ENCODE measurements around the gene RPN1.
"Not testable (repeated sequence)": the region's sequence is repeated elsewhere in the genome, so short reads cannot be mapped to it uniquely, and the experiment has no call there.

The RPN1 gene

DNA sequence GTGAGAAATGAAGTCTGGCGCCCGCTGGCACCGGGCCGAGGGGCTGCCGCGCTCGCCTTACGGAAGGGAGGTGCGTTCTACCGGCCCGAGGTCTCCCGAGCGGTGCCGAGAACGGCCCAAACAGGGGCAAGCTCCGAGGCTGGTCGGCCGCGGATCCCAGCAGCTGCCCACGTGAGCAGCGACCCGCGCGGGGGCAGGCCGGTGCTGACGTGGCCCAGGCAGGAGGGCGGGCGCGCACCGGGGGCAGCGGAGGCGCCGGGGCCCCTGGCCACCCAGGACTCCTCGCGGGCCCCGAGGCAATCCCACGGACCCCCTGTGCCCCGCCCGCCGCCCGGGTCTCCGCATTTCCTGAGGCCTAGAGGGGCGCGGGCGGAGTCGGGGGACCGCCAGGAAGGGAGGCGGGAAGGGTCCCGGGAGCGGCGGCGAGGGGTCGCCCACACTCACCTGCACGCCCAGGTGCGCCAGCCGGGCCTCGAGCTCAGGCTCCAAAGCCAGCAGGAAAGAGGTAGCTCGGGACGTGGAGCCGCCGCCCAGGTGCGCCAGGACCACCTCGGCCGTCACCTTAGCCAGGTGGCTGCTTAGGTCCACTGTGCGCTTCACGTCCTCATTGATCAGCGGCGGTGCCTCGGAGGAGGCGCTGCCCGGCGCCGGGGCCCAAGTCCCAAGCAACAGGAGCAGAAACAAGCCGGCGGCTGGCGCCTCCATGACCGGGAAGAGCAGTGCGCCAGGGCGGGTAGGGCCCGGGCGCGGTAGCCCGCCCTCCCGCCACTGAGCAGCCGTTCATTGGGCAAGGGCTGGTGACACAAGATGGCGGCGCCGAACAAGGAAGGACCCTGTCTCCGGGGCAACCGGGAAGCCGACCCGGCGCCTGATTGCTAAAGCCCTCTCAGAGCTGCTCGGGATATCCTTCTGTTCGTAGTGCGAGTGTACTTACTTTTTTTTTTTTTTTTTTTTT lies at the start of gene RPN1:
TSS of gene RPN1 (minus strand) at position 723 of the 955 bp plus-strand sequence. CDS start at position 705, 18 bp downstream.
- DNase-seq (ENCODE audit: low read depth in 2 of 2) = peak; percentile 91

DNA sequence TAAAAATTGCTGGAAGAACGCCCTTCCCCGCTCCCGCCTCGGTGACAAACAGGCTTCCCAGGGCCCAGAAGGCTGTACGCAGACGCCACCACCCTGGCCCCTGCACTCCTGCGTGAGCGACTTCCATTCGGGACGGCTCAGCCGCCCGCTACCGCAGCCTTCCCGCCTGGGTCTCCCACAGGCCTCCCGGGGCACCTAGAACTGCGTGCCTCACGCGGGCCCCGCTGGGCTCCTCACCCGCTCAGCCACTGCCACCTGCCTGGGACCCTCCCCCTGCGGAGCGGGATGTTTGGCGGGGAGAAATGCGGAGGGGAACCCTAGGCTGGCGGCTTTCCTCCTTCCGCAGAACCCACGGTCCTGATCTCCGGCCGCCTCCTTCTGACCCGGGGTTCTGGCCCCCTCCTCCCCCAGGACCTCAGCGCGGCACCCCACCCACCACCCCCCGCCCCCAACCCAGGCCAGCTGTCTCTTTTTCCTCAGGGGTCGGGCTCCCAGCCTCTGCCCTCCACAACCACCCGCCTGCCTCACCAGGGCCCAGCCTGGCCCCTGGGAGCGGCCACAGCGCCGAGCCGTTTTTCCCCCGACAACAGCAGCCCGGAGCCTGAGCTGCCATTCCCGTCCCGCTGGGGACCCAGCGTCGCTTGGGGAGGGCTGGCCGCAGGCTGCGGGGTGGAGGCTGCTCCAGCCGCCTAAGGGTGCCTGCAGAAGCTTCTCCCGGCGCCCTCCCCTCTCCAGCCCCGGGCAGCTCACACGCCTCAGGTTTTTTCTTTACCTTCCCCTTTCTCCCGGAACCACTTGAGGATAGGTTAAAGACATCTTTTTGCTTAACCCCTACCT lies 47.8 kb upstream of the RPN1 start:
- DNase-seq (ENCODE audit: low read depth in 2 of 2) = no peak

DNA sequence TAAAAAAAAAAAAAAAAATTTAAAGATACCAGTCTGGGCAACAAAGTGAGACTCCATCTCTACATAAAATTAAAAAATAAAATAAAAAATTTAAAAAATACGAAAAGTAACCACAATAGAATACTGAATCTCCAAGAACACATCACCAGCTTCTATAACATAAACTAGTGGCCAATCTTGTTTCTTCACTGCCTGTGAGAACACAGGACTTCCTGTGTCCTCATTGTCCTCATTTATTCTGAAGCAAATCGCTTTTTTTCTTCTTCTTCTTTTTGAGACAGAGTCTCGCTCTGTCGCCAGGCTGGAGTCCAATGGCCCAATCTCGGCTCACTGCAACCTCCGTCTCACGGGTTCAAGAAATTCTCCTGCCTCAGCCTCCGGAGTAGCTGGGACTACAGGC lies 46.7 kb upstream of the RPN1 start:
- no peak for DNase-seq (ENCODE audit: low read depth in 2 of 2)

- no peak for DNase-seq (ENCODE audit: low read depth in 2 of 2)
Observed at GRCh38 chr3:128693696-128694095, 43.1 kb upstream of the RPN1 start.

DNA sequence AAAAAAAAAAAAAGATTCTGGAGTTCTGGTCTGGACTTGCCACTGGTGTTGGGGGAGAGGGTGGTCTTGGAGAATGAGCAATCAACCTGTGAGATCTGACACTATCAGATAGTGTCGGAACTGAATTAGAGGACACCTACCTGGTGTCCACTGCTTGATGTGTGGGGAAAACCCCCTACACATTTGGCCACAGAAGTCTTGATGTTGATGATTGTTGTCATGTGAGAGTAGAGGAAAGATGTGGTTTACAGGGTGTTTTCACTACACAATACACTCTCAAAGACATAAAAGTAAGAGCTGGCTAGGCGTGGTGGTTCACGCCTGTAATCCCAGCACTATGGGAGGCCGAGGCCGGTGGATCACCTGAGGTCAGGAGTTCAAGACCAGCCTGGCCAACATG lies 38.4 kb upstream of the RPN1 start:
- no peak for DNase-seq (ENCODE audit: low read depth in 2 of 2)

GRCh38 chr3:128686465-128686864 lies 35.8 kb upstream of the RPN1 start:
- DNase-seq (ENCODE audit: low read depth in 2 of 2) = no peak

DNA sequence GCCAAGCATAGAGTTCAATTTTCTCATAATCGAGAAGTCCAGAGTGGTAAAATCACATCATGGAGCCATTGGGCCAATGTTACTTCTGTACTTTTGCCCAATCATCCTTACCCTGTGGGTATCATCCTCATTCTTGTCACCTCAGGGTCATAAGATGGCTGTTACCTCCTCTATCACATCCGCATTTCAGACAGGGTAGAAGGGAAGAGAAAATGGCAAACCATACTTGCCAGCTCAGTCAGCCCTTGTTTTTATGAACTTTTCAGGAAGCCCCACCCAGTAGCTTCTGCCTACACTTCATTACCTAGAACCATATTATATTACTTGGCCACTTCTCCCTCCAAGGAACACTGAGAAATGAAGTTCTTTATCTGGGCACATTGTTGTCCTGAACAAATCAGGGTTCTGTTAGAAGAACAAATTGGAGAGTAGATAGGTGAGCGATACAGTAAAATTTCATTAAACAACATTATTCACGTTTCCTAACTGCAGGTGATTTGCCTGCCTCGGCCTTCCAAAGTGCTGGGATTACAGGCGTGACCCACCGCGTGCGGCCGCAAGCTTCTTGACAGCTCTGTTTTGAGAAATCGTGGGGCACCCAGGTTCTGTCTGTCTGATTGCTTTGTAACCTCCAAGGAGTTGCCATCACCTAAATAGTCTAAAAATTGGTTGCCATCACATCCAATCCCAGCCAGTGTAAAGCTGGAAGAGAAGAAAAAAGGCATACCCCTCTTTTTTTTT lies 34.5 kb upstream of the RPN1 start:
- no peak for DNase-seq (ENCODE audit: low read depth in 2 of 2)

DNA sequence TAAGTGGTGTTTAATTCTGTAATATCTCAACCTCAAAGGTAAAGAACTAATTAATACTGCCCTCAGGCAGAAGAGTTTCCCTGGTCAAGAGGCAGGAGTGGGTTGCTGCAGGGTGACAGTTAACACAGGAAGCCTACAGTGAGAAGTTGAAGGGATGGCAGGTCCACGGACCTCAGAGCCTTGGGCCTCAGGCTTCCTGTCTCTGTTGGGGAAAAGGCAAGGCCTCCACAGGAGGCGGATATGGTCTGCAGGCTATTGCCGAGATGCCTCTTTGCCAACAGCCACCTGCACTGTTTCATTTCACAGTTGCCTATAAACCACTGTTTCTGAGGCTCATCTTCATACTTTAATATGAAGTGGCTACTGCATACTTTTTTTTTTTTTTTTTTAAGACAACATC lies 33.3 kb upstream of the RPN1 start:
- DNase-seq (ENCODE audit: low read depth in 2 of 2) = no peak

- no peak for DNase-seq (ENCODE audit: low read depth in 2 of 2)
Observed at GRCh38 chr3:128681369-128681829, 30.8 kb upstream of the RPN1 start.

DNA sequence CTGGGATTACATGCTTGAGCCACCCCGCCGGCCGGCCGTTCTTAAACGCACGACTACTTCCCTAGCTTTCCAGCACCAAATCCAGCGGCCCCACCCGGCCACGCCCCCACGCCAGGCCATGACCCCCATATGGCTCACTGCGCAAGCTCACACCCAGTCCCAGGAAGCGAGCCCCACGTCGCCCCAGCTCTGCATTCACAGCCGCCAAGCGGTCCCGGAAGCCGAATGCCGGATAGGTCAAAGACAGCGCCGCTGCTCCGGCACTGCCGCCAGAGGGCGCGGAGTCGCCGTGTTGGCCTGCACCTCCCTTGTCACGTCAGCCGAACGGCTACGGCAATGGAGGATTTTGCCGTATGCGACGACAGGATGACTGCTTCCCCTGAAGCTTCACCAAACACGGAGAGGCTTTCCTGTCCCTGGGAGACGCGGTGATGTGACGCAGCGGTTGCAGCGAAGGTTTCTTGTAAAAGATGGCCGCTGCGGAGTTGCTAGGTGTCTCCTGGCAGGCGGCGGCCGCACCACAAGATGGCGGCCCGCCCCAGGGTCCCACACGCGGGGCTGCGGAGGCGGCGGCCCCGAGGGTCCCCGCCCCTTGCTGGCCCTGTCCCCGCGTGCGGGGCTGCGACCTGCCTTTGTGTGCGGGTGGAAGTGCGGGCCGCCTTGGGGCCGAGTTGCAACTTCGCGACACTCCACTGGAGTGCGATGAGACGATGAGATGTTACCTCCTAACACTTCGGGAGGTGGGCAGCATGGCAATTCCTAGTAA lies 30.2 kb upstream of the RPN1 start:
- peak; percentile 95 for DNase-seq (ENCODE audit: low read depth in 2 of 2)

DNA sequence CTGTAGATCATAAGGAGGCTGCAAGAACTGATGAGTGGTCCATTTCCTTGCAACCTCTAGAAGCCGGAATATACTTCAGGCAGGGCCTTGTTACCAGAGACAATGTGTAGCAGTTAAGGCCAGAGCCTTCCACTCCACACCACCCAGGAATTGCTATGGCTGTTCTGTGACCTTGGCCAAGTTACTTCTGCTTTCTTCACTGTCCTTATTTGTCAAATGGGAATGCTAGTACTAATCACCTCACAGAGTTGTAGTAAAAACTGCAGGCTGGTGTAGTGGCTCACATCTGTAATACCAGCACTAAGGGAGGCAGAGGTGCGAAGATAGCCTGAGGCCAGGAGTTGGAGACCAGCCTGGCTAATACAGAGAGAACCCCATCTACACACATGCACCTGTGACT lies 28.7 kb upstream of the RPN1 start:
- no peak for DNase-seq (ENCODE audit: low read depth in 2 of 2)

DNA sequence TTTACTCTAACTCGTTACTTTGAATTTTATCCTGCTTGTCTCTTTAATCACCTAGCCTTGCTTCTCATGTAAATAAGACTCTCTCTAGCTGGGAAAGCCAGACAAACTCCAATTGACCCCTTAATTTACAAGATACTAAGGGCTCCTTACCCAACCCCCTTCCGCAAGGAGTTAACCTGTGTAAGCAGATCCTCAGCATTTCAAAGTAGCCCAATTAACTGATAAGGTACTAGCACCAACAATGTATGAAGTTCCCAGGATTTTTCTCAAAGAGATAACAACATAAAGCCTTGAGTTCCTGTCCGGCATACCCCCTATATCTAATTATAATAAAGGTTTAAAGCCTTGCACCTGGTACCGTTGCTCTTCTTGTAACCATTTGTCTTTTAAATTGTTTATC lies 25.2 kb upstream of the RPN1 start:
- DNase-seq (ENCODE audit: low read depth in 2 of 2) = not testable (repeated sequence)

GRCh38 chr3:128674161-128674784 lies 23.7 kb upstream of the RPN1 start:
- no peak for DNase-seq (ENCODE audit: low read depth in 2 of 2)

GRCh38 chr3:128667641-128668040 lies 17.0 kb upstream of the RPN1 start:
- DNase-seq (ENCODE audit: low read depth in 2 of 2) = no peak

GRCh38 chr3:128665362-128666021 lies 14.9 kb upstream of the RPN1 start:
- DNase-seq (ENCODE audit: low read depth in 2 of 2) = no peak

- DNase-seq (ENCODE audit: low read depth in 2 of 2) = no peak
Observed at GRCh38 chr3:128663151-128663550, 12.5 kb upstream of the RPN1 start.

DNA sequence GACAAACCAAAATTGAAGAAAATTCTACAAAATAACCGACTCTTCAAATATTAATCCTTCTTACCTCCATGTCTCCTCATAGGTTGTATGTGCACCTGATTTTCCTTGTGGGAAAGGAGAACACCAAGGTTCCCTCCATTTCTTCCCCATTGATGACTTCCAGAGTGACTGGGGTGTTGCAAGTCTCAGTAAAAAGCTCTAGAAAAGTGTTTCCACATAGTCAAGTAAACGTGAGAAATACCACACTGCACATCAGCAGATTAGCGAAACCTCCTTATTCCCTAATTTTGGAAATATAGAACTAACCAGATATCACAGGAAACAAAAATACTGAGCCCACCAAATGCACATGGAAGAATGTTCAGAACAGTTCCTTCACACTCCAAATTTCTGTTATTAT lies 4.9 kb upstream of the RPN1 start:
- no peak for DNase-seq (ENCODE audit: low read depth in 2 of 2)

DNA sequence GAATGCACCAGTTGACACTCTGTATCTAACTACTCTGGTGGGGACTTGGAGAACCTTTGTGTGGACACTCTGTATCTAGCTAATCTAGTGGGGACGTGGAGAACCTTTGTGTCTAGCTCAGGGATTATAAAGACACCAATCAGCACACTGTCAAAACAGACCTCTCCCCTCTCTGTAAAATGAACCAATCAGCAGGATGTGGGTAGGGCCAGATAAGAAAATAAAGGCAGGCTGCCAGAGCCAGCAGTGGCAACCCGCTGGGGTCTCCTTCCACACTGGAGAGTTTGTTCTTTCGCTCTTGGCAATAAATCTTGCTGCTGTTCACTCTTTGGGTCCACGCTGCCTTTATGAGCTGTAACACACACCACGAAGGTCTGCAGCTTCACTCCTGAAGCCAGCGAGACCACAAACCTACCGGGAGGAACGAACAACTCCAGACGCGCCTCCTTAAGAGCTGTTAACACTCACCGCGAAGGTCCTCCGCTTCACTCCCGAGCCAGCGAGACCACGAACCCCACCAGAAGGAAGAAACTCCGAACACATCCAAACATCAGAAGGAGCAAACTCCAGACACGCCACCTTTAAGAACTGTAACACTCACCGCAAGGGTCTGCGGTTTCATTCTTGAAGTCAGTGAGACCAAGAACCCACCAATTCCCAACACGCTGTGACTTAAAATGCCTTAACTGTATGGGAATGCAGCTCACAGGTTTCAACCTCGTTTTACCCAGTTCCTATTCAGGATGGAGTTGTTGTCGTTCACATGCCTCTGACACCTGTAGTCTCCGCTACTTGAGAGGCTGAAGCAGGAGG lies 3.6 kb upstream of the RPN1 start:
- DNase-seq (ENCODE audit: low read depth in 2 of 2) = not testable (repeated sequence)

DNA sequence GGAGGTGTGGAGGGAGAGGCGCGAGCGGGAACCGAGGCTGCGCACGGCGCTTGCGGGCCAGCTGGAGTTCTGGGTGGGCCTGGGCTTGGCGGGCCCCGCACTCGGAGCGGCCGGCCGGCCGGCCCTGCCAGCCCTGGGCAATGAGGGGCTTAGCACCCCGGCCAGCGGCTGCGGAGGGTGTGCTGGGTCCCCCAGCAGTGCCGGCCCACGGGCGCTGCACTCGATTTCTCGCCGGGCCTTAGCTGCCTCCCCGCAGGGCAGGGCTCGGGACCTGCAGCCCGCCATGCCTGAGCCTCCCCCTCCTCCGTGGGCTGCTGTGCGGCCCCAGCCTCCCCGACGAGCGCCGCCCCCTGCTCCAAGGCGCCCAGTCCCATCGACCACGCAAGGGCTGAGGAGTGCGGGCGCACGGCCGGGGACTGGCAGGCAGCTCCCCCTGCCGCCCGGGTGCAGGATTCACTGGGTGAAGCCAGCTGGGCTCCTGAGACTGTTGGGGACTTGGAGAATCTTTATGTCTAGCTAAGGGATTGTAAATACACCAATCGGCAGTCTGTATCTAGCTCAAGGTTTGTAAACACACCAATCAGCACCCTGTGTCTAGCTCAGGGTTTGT lies 2.9 kb upstream of the RPN1 start:
- not testable (repeated sequence) for DNase-seq (ENCODE audit: low read depth in 2 of 2)

Measured in stimulated activated CD8-positive, alpha-beta memory T cell treated with anti-CD3 and anti-CD28 coated beads, Interleukin-7, amount 100 ng/mL, for 4 hours (primary cell).